Left kidney (tissue), 2 donors: ENCODE results near the gene KANK4. TPM values are rescaled to one million over a fixed set of nuclear protein-coding genes. Genes with fewer than 3 reads are reported as not detected.

Experiments
- DNase-seq: peaks from one replicate; pipeline ENCODE4 v3.0.0-alpha.2; 2013
- polyA plus RNA-seq: library from polyadenylated mRNA; unstranded; fragments of 120-200 nt; gene quantifications from one replicate; pipeline ENCODE4 v1.2.1, GENCODE V29; 2013; ENCODE audit not compliant: insufficient read length

Gene KANK4
- polyA plus RNA-seq, 1 donor = 23.4 TPM

DNA sequence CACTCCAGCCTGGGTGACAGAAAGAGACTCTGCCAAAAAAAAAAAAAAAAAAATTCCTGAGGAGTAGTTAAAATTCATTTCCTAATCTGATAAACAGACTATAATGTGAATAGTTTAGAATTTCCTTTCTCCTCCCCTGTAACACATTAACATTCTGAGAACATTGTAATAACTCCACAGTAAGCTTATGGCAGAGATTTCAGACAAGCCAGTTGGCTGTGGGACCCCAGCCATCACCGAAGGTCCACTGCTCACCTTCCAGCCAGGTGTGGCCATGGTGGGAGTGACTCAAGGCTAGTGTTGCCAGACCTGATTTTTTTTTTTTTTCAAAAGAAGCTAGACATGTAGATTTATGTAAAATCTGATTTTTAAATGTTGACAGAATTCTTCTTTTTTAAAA, 11.8 kb downstream of the KANK4 start:
- DNase-seq = no peak

- DNase-seq = no peak
These were observed 13.2 kb downstream of the KANK4 start for GRCh38 chr1:62306065-62306464.

- no peak for DNase-seq
These were observed 14.3 kb downstream of the KANK4 start for GRCh38 chr1:62304975-62305374.

DNA sequence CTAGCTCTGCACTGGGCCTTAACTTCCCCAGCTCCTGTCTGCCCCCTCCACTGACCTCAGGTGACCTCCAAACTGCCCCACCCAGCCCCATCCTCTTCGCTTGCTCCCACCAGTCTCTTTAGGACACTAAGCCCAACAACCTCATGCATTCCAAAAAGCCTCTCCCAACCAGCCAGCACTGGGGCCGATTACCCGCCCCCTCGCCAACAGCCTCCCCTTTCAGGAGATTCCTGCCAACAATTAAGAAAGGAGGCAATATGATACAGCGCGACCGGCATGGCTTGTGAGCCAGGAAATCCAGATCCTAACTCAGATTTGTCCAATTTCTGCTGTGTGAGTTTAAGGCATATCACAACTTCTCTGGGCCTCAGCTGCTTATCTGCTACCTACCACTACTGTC, 14.7 kb downstream of the KANK4 start:
- DNase-seq = no peak

DNA sequence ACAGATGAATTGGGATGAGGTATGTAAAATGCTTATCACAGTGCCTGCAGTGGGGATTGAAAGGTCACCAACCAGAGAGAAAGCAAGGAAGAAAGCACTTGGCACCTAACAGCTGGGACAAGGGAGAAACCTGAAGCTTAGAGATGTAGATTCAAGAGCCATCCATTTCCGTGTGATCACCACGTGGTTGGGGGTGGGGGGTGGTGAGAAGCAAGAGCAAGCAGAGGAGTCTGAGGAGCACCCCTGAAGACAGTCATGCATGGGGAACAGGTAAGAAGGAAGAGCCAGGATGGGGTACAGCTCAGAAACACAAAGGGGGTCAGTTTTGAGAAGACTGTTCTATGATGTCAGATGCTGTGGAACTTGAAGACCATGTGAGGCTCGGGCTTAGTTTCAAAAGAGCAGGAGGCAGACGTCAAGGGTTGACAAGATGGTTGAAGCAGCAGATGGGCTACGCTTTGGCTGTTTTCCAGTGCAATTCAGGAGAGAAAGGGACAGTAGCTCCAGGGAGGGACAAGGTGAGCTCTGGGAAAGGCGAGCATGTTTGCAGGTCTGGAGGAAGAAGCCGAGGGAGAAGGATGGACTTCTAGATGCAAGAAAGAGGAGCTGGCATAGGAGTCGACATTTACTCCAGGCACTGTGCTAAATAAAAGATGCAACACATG, 17.4 kb downstream of the KANK4 start:
- no peak for DNase-seq

- DNase-seq = no peak
These were observed 19.6 kb downstream of the KANK4 start for GRCh38 chr1:62299426-62300200.

DNA sequence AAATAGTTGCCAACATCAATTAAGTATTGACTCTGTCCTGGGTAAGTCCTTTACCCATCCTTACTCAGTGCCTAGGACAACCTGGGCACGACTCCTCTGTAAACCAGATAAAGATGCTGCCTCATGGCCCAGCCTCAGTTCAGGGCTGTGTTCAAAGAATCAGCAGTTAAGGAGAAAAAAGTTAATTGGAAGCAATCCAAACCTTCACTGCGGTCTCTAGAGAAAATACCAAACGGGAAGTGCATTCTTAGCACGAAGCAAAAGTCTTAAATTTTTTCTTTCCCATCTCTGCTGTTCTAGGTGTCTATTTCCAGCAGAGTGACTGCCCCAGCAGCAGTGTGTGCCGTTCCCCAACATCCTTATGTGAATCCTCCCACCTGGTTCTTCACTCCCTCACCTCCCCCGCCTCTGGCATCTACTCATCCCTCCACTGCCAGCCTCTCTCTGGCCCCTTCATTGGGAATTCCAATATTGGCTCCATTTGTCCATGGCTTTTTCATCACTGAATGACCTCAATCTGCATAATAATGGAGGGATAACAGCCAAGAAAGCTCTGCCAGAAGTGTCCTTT, 23.2 kb downstream of the KANK4 start:
- no peak for DNase-seq

- DNase-seq = no peak
These were observed 25.0 kb downstream of the KANK4 start for GRCh38 chr1:62294261-62294660.

GRCh38 chr1:62288662-62289061, 30.6 kb downstream of the KANK4 start:
- DNase-seq = no peak

- no peak for DNase-seq
These were observed 31.0 kb downstream of the KANK4 start for GRCh38 chr1:62288224-62288623.

GRCh38 chr1:62286786-62287224, 32.4 kb downstream of the KANK4 start:
- no peak for DNase-seq

- DNase-seq = no peak
These were observed 33.0 kb downstream of the KANK4 start for GRCh38 chr1:62285984-62286785.

DNA sequence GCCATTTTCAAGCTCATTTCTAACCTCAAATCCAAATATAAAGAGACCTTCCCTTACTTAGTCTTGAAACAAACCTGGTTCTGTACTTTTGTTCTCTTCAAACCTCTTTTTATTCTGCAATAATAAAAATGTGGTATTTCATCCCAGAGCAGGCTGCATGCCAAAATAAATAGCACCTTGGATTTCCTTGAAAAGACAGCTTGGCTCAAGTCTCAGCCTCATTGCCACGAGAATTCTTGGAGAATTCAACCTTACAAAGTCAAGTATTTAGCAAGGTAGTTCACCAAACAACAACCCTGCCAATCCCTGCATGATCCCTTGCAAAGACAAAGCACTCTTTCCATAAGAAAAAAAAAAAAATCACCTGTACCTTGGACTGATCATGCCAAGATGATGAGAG, 33.8 kb downstream of the KANK4 start:
- no peak for DNase-seq

DNA sequence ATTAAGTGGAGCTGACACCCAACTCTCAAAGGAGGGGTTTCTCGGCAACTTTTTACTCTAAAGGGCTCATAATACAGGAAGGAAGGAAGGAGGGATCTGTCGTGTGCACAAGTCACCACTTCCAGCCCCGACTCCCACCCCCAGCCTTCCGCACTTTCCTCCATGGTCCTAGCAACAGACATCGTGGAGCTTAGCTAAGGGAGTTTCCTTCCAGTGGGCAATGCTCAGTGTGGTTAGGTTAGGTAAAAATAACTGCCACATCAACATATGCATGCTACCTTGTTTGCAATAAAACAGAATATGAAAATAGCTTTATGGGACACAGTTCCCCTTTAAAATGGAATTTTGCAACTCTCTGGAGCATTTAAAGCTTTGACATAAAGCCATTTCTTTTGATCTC, 35.2 kb downstream of the KANK4 start:
- no peak for DNase-seq

GRCh38 chr1:62282909-62283755, 36.1 kb downstream of the KANK4 start:
- no peak for DNase-seq

DNA sequence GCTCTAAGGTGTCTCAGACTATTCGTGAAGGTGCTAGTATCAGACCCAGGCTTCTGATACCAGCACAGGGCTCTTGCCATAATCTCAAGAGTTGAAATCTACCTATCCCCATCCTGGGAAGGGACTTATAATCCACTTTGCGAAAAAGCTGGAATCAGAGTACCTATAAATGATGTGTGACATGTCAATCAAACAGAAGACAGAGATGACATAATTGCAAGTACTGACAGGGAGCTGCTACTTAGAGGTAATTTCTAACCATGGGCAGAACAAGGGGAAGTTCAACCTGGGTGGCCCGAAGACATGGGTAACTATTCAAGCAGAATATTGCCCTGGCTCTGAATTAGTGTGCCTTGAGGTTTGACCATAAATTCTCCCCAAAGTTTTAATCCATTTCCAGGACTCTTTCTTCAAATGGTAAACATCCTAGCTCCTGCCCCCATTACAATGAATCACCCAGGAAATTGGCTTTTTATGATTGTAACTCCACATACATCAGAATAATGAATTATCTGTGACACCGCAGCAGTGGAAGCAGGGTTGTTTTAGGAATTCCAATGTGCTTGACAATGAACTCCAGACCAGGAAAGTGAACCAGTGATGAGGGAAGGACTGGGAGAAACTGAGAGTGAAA, 37.2 kb downstream of the KANK4 start:
- DNase-seq = no peak

- DNase-seq = no peak
These were observed 38.2 kb downstream of the KANK4 start for GRCh38 chr1:62280960-62281465.

- DNase-seq = no peak
These were observed 39.1 kb downstream of the KANK4 start for GRCh38 chr1:62280150-62280549.

GRCh38 chr1:62276791-62277190, 42.4 kb downstream of the KANK4 start:
- DNase-seq = no peak

- no peak for DNase-seq
These were observed 44.4 kb downstream of the KANK4 start for GRCh38 chr1:62274496-62275485.
